B cell (primary cell): Measurements from ENCODE around the gene GH2.
"Not testable (repeated sequence)": the region's sequence is repeated elsewhere in the genome, so short reads cannot be mapped to it uniquely, and the experiment has no call there.

Experiments
- EZH2 ChIP-seq: IDR thresholded peaks from 2 replicates; pipeline ENCODE4 v1.6.1; 2012; ENCODE audit warnings: borderline replicate concordance, low read depth, mild to moderate bottlenecking, moderate library complexity, low read length; ENCODE audit not compliant: insufficient read depth, poor library complexity, severe bottlenecking
- TF ChIP-seq, protein P1 (sequence below): fragments of 200-600 bp; IDR thresholded peaks from one replicate; pipeline ENCODE4 v1.8.0; 2022; ENCODE audit warnings: antibody characterized with exemption, mild to moderate bottlenecking

DNA sequence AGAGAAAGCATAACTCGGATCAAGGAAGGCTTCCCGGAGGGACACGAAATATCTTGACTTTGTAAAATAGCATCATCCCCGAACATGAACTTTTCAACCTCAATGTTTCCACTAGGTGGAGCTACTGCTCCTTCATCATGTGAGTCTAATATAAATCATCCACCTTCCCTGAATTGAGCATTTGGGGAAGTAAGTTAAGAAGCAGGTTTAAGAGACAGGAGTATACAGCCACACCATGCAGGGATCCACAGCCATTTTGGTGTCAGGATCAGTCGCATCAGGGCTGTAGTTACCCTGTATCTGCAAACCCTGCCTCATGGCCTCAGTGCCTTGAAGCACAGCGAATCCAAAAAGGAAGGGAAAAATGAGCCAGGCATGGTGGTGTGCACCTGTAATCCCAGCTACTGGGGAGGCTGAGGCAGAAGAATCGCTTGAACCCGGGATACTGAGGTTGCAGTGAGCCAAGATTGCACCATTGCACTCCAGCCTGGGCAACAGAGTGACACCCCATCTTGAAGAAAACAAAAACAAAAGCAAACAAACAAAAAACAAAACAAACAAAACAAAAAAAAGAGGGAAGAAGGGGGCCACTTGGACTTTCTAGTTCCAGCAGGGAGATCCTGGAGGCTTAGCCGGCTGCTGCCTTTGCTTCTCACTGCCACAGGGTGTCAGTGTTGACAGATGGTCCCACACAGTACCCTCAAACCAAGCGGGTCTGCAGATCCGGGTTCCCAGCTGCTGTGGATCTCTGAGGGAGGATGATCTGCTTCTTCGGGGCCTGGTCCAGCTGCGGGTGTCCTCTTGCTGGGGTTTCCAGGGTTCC, 7.5 kb upstream of the GH2 start:
- TF ChIP-seq, protein P1, sequence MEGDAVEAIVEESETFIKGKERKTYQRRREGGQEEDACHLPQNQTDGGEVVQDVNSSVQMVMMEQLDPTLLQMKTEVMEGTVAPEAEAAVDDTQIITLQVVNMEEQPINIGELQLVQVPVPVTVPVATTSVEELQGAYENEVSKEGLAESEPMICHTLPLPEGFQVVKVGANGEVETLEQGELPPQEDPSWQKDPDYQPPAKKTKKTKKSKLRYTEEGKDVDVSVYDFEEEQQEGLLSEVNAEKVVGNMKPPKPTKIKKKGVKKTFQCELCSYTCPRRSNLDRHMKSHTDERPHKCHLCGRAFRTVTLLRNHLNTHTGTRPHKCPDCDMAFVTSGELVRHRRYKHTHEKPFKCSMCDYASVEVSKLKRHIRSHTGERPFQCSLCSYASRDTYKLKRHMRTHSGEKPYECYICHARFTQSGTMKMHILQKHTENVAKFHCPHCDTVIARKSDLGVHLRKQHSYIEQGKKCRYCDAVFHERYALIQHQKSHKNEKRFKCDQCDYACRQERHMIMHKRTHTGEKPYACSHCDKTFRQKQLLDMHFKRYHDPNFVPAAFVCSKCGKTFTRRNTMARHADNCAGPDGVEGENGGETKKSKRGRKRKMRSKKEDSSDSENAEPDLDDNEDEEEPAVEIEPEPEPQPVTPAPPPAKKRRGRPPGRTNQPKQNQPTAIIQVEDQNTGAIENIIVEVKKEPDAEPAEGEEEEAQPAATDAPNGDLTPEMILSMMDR: peak; percentile 66
- not testable (repeated sequence) for TF ChIP-seq EZH2
